Mesendoderm (in vitro differentiated cells): Measurements from ENCODE around the gene PITX2.
"Not testable (repeated sequence)": the region's sequence is repeated elsewhere in the genome, so short reads cannot be mapped to it uniquely, and the experiment has no call there.

ENCODE experiments used
- DNase-seq: peaks from one replicate; pipeline ENCODE4 v3.0.0; 2013
- H2AK5ac ChIP-seq: 2 replicates; pipeline ENCODE4 v1.6.1; 2013; ENCODE audit warnings: low read length, inconsistent platforms
- H2BK120ac ChIP-seq: 2 replicates; pipeline ENCODE4 v1.6.1; 2013; ENCODE audit warnings: low read depth, mild to moderate bottlenecking, low read length, moderate library complexity, mixed read lengths
- H2BK15ac ChIP-seq: replicated peaks from 2 replicates; pipeline ENCODE4 v1.6.1; 2013; ENCODE audit warnings: low read depth, mild to moderate bottlenecking, moderate library complexity
- H2BK5ac ChIP-seq: 2 replicates; pipeline ENCODE4 v1.6.1; 2013; ENCODE audit warnings: low read length, inconsistent platforms
- H3K18ac ChIP-seq: 2 replicates; pipeline ENCODE4 v1.6.1; 2013; ENCODE audit warnings: mild to moderate bottlenecking, low read length, mixed read lengths
- H3K23ac ChIP-seq: one replicate; pipeline ENCODE4 v1.6.1; 2013; ENCODE audit warnings: low read length
- H3K27ac ChIP-seq: 2 replicates; pipeline ENCODE4 v1.5.1; 2013; ENCODE audit warnings: low read depth, mild to moderate bottlenecking, inconsistent platforms, low read length, moderate library complexity
- H3K27me3 ChIP-seq: 2 replicates; pipeline ENCODE4 v1.6.1; 2013; ENCODE audit warnings: low read length, control low read depth, mild to moderate bottlenecking, inconsistent platforms; ENCODE audit not compliant: insufficient read depth, poor library complexity
- H3K36me3 ChIP-seq: 2 replicates; pipeline ENCODE4 v1.6.1; 2013; ENCODE audit warnings: low read length, inconsistent platforms; ENCODE audit not compliant: control insufficient read depth, insufficient read depth
- H3K4ac ChIP-seq: one replicate; pipeline ENCODE4 v1.6.1; 2013; ENCODE audit warnings: low read depth, mild to moderate bottlenecking, low read length, moderate library complexity
- H3K4me1 ChIP-seq: 2 replicates; pipeline ENCODE4 v1.6.1; 2013; ENCODE audit warnings: low read depth, low read length, inconsistent platforms; ENCODE audit not compliant: control insufficient read depth
- H3K4me2 ChIP-seq: 2 replicates; pipeline ENCODE4 v1.6.1; 2013; ENCODE audit warnings: low read length
- H3K4me3 ChIP-seq: 2 replicates; pipeline ENCODE4 v1.5.1; 2013; ENCODE audit warnings: mild to moderate bottlenecking, low read length
- H3K56ac ChIP-seq: one replicate; pipeline ENCODE4 v1.6.1; 2013; ENCODE audit warnings: low read length
- H3K79me1 ChIP-seq: 2 replicates; pipeline ENCODE4 v1.6.1; 2013; ENCODE audit warnings: low read length, inconsistent platforms
- H3K79me2 ChIP-seq: 2 replicates; pipeline ENCODE4 v1.6.1; 2013; ENCODE audit warnings: mild to moderate bottlenecking, low read length; ENCODE audit not compliant: control insufficient read depth, insufficient read depth
- H3K9ac ChIP-seq: 2 replicates; pipeline ENCODE4 v1.6.1; 2013; ENCODE audit warnings: low read length, inconsistent platforms
- H4K5ac ChIP-seq: one replicate; pipeline ENCODE4 v1.6.1; 2013; ENCODE audit warnings: low read length
- H4K8ac ChIP-seq: one replicate; pipeline ENCODE4 v1.6.1; 2013; ENCODE audit warnings: low read depth, mild to moderate bottlenecking, control low read depth, low read length, moderate library complexity
- WGBS: extraction: QIAGEN DNeasy Blood & Tissue Kit; methylation state at CpG from one replicate; pipeline ENCODE4 v1.1.7; 2013; ENCODE audit warnings: low lambda C conversion rate, missing lambda C conversion rate; ENCODE audit not compliant: insufficient coverage; ENCODE audit errors: extremely low coverage; 5-methylcytosine and 5-hydroxymethylcytosine counted together

The PITX2 gene

DNA sequence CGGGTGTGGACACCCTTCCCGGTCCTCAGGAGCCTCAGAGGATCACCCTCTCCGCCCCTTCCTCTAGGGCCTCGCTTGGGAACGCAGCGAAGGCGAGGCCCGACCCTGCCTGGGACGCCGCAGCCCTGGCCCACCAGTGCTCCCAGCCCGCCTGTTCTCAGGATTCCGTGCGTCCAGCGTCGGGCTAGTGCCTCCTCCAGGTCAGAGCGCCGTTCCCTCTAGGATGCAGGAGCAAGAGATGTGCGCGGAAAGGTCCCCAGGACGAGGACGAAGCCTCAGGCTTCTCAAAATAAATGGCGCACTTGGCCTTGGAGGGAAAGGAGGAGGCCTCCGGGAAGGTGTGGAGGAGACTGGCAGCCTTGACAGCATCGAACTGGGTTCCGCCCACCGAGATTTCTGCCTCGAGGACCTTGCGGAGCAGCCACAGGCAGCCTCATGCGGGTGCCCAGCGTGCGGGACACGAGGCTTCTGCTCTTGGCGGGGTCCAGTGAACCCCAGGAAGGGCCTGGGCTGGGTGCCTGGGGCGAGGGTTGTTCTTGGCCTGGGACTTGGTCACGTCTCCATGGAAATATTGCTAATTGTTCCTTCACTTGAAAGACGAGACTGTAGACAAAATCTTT is 35.1 kb downstream of the PITX2 start:
- Histone ChIP-seq H2BK5ac (no peak overlapping the region), H4K8ac (no peak overlapping the region), H2BK120ac (no peak overlapping the region), H3K9ac (no peak overlapping the region), H3K27ac (no peak overlapping the region), H3K4me2 (no peak overlapping the region), H3K18ac (no peak overlapping the region), H3K79me1 (no peaks in the 10 kb centered on the region), H2BK15ac (no peak overlapping the region), H2AK5ac (no peak overlapping the region), H3K79me2 (no peaks in the 10 kb centered on the region), H3K27me3 (no peaks in the 10 kb centered on the region), H3K4me1 (no peaks in the 10 kb centered on the region), H3K56ac (no peak overlapping the region), H3K36me3 (no peaks in the 10 kb centered on the region), H3K4ac (no peak overlapping the region), H3K4me3 (no peak overlapping the region), H3K23ac (no peak overlapping the region), H4K5ac (no peak overlapping the region)
- DNase-seq = no peak
- WGBS = no CpG with 5 or more reads among the region's 36 CpGs

DNA sequence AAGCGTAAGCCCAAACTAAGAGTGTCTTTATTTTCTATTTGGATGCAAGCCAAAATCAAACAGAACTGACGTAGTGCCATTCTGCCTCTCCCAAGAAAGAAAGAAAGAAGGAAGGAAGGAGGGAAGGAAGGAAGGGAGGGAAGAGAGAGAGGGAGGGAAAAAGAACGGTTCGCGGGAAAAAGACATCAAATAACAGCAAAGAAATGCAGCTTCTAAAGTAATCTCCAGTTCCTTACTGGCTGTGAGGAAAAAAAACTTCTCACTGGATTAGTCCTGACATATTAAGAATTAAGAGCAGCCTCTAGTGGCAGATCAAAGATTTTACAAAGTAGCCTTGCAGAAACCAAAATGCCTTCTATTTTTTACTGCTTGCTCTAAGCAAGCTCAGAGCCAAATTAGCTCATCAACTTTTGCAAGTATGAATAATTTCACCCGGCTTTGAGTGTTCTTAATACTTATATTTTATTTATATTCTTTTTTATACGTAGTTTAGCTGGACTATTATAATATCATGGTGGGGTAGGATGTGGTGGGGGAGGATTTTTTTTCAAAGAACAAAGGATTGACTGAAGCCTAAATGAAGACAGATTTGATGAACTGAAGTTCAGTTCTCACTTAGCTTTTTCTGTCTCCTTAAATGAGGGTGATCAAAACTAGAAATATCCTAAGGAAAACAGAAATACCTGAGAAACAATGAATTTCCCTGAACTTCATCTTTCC is 36.6 kb downstream of the PITX2 start:
- H3K4me3 ChIP-seq = no peak overlapping the region
- no peak overlapping the region for H4K8ac ChIP-seq
- no peaks in the 10 kb centered on the region for H3K79me1 ChIP-seq
- H3K23ac ChIP-seq = no peak overlapping the region
- H3K27ac ChIP-seq = no peak overlapping the region
- peak overlapping the region; percentile 37 for H3K9ac ChIP-seq
- H3K4me2 ChIP-seq = no peak overlapping the region
- H3K56ac ChIP-seq = no peak overlapping the region
- H2BK15ac ChIP-seq = no peak overlapping the region
- no peaks in the 10 kb centered on the region for H3K27me3 ChIP-seq
- H3K4me1 ChIP-seq = no peaks in the 10 kb centered on the region
- no peak overlapping the region for H2BK120ac ChIP-seq
- H4K5ac ChIP-seq = no peak overlapping the region
- H2BK5ac ChIP-seq = no peak overlapping the region
- DNase-seq = peak; percentile 66
- H3K4ac ChIP-seq = no peak overlapping the region
- H3K79me2 ChIP-seq = no peaks in the 10 kb centered on the region
- no peak overlapping the region for H3K18ac ChIP-seq
- no peaks in the 10 kb centered on the region for H3K36me3 ChIP-seq
- H2AK5ac ChIP-seq = no peak overlapping the region
- WGBS = no CpG with 5 or more reads among the region's 7 CpGs

DNA sequence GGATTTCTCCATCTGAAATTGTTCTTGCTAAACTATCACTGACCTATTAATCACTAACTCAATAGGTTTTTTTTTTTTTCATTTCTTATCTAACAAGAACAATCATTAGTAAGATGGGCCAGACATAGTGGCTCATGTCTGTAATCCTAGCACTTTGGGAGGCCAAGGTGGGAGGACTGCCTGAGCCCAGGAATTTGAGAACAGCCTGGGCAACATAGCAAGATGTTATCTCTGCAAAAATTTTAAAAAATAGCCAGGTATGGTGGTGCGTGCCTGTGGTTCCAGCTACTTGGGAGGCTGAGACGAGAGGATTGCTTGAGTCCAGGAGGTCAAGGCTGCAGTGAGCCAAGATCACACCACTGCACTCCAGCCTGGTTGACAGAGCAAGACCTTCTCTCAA is 46.2 kb downstream of the PITX2 start:
- not testable (repeated sequence) for H3K27me3 ChIP-seq

More for the DNA sequence above, 46.2 kb downstream of the PITX2 start:
- H4K5ac ChIP-seq, H3K9ac ChIP-seq, H3K23ac ChIP-seq, H3K27ac ChIP-seq, H3K4ac ChIP-seq, H3K36me3 ChIP-seq, H3K79me2 ChIP-seq, H2BK120ac ChIP-seq, H3K4me1 ChIP-seq, H3K56ac ChIP-seq, H2BK5ac ChIP-seq, H3K79me1 ChIP-seq, DNase-seq, H2BK15ac ChIP-seq, H2AK5ac ChIP-seq, H3K4me3 ChIP-seq, H3K18ac ChIP-seq, H4K8ac ChIP-seq, H3K4me2 ChIP-seq: not testable (repeated sequence)
- WGBS = no CpG with 5 or more reads among the region's 2 CpGs
